ENCODE data around the gene CSPG4.
"Not testable (repeated sequence)": the region's sequence is repeated elsewhere in the genome, so short reads cannot be mapped to it uniquely, and the experiment has no call there.

DNA sequence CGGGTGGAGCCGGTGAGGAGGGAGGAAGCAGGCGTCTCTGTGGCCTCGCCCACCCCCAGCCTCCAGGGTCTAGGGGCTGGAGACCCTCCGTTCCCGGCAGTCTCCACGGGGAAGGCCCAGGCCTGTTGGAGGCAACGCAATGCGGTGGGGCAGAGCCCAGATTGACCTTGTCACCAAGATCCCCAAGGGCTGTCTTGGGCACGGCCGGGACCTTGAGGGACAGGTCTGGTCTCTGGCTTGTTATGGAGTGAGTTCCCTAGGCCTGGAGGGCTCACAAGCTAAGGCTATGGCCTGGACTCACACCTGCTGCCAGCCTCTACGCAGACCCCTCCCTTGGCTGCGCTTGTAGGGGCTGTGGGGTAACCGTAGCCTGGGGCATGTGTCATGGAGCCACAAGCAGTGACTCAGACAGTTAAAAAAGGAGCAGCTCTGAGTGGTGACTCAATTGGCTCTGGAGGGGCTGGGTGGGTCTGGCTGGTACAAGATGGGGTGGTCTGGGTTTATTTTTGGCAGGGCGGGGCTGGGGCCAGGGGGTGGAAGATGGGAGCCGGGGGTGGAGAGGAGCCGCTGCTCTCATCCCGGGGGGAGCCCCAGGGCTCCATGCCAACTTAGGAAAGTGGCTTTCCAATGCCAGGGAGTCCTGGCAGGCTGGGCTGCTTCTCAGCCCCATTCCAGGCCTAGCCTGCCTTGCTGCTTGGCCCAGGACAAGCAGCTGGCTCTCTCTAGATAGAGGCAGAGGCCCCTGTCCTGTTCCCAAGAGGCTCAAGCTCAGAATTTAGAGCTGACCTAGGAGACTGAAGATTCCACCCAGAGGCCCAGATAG, 9.0 kb downstream of the CSPG4 start:
- not testable (repeated sequence) for TF ChIP-seq ZFP3 (CRISPR knock-in tag; IDR thresholded peaks at IDR 0.05); OSR1 (CRISPR knock-in tag; IDR thresholded peaks at IDR 0.05); ZNF8 (CRISPR knock-in tag; IDR thresholded peaks at IDR 0.05); CSDC2 (CRISPR knock-in tag; IDR thresholded peaks at IDR 0.05); ZFP30 (CRISPR knock-in tag; IDR thresholded peaks at IDR 0.05); ARNTL (CRISPR knock-in tag; IDR thresholded peaks at IDR 0.05; ENCODE audit: borderline replicate concordance, low read depth); ESRRG (CRISPR knock-in tag; IDR thresholded peaks at IDR 0.05); RARB (CRISPR knock-in tag; IDR thresholded peaks at IDR 0.05)
- TF ChIP-seq, protein P1, sequence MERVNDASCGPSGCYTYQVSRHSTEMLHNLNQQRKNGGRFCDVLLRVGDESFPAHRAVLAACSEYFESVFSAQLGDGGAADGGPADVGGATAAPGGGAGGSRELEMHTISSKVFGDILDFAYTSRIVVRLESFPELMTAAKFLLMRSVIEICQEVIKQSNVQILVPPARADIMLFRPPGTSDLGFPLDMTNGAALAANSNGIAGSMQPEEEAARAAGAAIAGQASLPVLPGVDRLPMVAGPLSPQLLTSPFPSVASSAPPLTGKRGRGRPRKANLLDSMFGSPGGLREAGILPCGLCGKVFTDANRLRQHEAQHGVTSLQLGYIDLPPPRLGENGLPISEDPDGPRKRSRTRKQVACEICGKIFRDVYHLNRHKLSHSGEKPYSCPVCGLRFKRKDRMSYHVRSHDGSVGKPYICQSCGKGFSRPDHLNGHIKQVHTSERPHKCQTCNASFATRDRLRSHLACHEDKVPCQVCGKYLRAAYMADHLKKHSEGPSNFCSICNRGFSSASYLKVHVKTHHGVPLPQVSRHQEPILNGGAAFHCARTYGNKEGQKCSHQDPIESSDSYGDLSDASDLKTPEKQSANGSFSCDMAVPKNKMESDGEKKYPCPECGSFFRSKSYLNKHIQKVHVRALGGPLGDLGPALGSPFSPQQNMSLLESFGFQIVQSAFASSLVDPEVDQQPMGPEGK (CRISPR knock-in tag; IDR thresholded peaks at IDR 0.05; ENCODE audit: borderline replicate concordance): not testable (repeated sequence)
- TF ChIP-seq, protein P2, sequence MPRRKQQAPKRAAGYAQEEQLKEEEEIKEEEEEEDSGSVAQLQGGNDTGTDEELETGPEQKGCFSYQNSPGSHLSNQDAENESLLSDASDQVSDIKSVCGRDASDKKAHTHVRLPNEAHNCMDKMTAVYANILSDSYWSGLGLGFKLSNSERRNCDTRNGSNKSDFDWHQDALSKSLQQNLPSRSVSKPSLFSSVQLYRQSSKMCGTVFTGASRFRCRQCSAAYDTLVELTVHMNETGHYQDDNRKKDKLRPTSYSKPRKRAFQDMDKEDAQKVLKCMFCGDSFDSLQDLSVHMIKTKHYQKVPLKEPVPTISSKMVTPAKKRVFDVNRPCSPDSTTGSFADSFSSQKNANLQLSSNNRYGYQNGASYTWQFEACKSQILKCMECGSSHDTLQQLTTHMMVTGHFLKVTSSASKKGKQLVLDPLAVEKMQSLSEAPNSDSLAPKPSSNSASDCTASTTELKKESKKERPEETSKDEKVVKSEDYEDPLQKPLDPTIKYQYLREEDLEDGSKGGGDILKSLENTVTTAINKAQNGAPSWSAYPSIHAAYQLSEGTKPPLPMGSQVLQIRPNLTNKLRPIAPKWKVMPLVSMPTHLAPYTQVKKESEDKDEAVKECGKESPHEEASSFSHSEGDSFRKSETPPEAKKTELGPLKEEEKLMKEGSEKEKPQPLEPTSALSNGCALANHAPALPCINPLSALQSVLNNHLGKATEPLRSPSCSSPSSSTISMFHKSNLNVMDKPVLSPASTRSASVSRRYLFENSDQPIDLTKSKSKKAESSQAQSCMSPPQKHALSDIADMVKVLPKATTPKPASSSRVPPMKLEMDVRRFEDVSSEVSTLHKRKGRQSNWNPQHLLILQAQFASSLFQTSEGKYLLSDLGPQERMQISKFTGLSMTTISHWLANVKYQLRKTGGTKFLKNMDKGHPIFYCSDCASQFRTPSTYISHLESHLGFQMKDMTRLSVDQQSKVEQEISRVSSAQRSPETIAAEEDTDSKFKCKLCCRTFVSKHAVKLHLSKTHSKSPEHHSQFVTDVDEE (CRISPR knock-in tag; IDR thresholded peaks at IDR 0.05): not testable (repeated sequence)
